Suprapubic skin (tissue), 4 donors: Measurements from ENCODE around the gene ABHD3. TPM values are rescaled to one million over a fixed set of nuclear protein-coding genes. Genes with fewer than 3 reads are reported as not detected.

ENCODE experiments used
- DNase-seq, 2 donors: peaks; one replicate each; pipeline ENCODE4 v3.0.0-alpha.2; 2019; ENCODE audit warnings: low spot score in 2 of 2
- H3K27ac ChIP-seq: fragments of 200-600 bp; sonication (generic); one replicate; pipeline ENCODE4 v1.5.1; 2019
- H3K27me3 ChIP-seq: fragments of 200-600 bp; sonication (generic); one replicate; pipeline ENCODE4 v1.5.1; 2019
- H3K36me3 ChIP-seq: fragments of 200-600 bp; sonication (generic); one replicate; pipeline ENCODE4 v1.5.1; 2019
- H3K4me1 ChIP-seq: fragments of 200-600 bp; sonication (generic); one replicate; pipeline ENCODE4 v1.5.1; 2019
- H3K4me3 ChIP-seq: fragments of 200-600 bp; sonication (generic); one replicate; pipeline ENCODE4 v1.5.1; 2019; ENCODE audit warnings: mild to moderate bottlenecking
- H3K9me3 ChIP-seq: fragments of 200-600 bp; sonication (generic); one replicate; pipeline ENCODE4 v1.5.1; 2019
- EP300 ChIP-seq: sonication (generic); formaldehyde crosslinking; IDR thresholded peaks from one replicate; pipeline ENCODE4 v1.6.1; 2017; ENCODE audit warnings: antibody characterized with exemption
- POLR2A ChIP-seq, 2 donors: fragments of 450-650 bp; IDR thresholded peaks; one replicate each; pipeline ENCODE4 v1.6.1; 2017; ENCODE audit warnings: antibody characterized with exemption in 2 of 2, mild to moderate bottlenecking in 2 of 2, moderate library complexity in 2 of 2
- POLR2AphosphoS5 ChIP-seq, 3 donors: sonication (generic); formaldehyde crosslinking; IDR thresholded peaks; one replicate each; pipeline ENCODE4 v1.6.1; 2017; ENCODE audit warnings: antibody characterized with exemption in 3 of 3
- WGBS: methylation state at CpG from one replicate; pipeline ENCODE4 v1.1.5; 2018; 5-methylcytosine and 5-hydroxymethylcytosine counted together
- total RNA-seq, 4 donors: library from RNA; depleted of rRNA; stranded (reverse); fragments of >200 nt; gene quantifications; one replicate each; pipeline ENCODE4 v1.1.0, GENCODE V29; 2016
- TF ChIP-seq, protein P1 (sequence below), 2 donors: fragments of 200-600 bp in 1 of 2; fragments of 450-650 bp in 1 of 2; sonication (generic) in 1 of 2; IDR thresholded peaks; one replicate each; pipeline ENCODE4 v1.5.1; 2016 to 2019; ENCODE audit warnings: antibody characterized with exemption in 2 of 2, mild to moderate bottlenecking in 1 of 2, moderate library complexity in 1 of 2

ABHD3 gene
- total RNA-seq, 4 donors from 2014 or later = 4.7 to 18.5 (median 6.8) TPM

DNA sequence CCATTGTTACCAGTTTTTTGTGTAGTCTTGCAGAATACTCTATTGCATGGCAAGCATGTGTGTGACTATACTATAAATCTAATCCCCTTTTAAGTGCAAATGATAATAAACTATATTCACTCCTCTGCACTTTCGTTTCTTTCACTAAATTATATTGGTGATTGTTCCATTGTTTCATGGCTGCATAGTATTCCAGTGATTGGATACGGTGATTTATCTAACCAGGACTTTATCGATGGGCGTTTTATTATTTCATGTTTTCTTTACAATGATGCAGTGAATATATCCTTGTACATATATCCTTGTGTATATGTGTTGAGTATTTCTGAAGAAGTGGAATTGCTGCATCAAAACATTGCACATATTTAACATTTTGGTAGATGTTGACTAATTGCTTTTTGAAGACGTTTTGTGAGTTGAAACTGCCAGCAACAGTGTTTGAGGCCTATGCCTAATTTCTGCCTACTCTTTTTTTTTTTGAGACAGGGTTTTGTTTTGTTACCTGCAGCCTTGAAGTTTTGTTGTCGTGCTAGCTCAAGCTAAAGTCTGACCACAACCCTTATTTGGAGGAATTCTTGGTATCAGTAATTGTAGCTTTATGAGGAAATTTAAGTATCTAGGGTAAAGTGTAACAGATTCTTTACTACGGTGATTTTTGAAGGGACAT is 38.7 kb upstream of the ABHD3 start:
- 79% methylated on average over 7 of the region's 7 CpGs for WGBS
- DNase-seq = no peak
- Histone ChIP-seq H3K27ac (no peak overlapping the region), H3K4me1 (peaks cover 38% of the 10 kb centered on the region), H3K36me3 (no peaks in the 10 kb centered on the region), H3K4me3 (no peak overlapping the region), H3K27me3 (no peaks in the 10 kb centered on the region), H3K9me3 (no peaks in the 10 kb centered on the region)
- no peak for TF ChIP-seq EP300
- TF ChIP-seq, protein P1, sequence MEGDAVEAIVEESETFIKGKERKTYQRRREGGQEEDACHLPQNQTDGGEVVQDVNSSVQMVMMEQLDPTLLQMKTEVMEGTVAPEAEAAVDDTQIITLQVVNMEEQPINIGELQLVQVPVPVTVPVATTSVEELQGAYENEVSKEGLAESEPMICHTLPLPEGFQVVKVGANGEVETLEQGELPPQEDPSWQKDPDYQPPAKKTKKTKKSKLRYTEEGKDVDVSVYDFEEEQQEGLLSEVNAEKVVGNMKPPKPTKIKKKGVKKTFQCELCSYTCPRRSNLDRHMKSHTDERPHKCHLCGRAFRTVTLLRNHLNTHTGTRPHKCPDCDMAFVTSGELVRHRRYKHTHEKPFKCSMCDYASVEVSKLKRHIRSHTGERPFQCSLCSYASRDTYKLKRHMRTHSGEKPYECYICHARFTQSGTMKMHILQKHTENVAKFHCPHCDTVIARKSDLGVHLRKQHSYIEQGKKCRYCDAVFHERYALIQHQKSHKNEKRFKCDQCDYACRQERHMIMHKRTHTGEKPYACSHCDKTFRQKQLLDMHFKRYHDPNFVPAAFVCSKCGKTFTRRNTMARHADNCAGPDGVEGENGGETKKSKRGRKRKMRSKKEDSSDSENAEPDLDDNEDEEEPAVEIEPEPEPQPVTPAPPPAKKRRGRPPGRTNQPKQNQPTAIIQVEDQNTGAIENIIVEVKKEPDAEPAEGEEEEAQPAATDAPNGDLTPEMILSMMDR (IDR thresholded peaks at IDR 0.05) = no peak
- no peak for TF ChIP-seq POLR2A (IDR thresholded peaks at IDR 0.05)
- TF ChIP-seq POLR2AphosphoS5 (IDR thresholded peaks at IDR 0.05) = no peak

DNA sequence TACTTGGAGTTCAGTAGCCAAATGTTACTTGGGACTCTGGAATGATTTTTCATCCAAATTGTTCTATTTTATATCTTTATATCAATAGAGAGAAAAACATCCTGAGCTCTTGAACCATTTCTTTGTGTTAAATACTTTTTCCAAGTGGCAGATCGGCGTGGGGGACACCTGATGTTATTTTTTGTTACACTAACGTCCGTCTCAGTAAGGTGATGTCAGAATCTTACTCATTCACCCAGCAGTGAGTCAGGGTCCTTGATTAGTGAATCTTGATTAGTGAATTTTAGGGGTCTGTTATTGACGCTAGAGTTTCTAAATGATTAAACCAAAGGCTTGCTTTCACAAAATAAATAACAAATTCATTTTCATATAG is 37.7 kb upstream of the ABHD3 start:
- peaks cover 29% of the 10 kb centered on the region for H3K4me1 ChIP-seq
- no peaks in the 10 kb centered on the region for H3K27me3 ChIP-seq
- no peak overlapping the region for H3K27ac ChIP-seq
- 60% methylated on average over 5 of the region's 5 CpGs for WGBS
- no peaks in the 10 kb centered on the region for H3K36me3 ChIP-seq
- TF ChIP-seq, protein P1 (IDR thresholded peaks at IDR 0.05) = no peak
- no peak for TF ChIP-seq EP300
- TF ChIP-seq POLR2AphosphoS5 (IDR thresholded peaks at IDR 0.05) = no peak
- TF ChIP-seq POLR2A (IDR thresholded peaks at IDR 0.05) = no peak
- no peaks in the 10 kb centered on the region for H3K9me3 ChIP-seq
- no peak for DNase-seq
- peak overlapping the region; percentile 96 for H3K4me3 ChIP-seq

DNA sequence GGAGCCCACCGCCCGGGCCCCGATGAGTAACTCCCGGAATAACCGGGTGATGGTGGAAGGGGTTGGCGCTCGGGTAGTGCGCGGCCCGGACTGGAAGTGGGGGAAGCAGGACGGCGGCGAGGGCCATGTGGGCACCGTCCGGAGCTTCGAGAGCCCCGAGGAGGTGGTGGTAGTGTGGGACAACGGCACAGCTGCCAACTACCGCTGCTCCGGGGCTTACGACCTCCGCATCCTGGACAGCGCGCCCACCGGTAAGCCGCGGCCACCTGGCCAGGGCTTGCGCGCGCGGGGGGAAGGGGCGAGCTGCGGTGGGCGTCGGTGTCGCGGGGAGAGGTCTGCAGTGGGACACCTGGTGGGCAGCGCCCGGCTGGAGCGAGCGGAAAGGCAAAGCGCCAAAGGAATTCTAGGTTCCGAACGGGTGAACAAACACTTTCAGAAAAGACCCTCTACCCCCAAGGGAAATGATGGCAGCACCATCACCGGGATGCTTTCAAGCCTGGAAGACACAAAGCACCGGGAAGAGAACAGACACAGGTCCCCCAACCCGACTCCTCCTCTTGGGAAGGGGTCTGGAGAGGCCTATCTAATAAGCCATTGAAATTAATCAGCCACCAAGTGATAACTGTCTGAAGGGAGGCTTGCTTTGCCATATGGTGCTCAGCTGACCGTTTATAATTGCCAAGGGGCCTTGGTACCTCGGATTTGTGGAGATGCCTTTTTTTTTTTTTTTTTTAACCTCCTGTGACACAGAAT is 37.2 kb upstream of the ABHD3 start:
- TF ChIP-seq POLR2A (IDR thresholded peaks at IDR 0.05) (no peak), EP300 (no peak), POLR2AphosphoS5 (IDR thresholded peaks at IDR 0.05) (no peak)
- TF ChIP-seq, protein P1 (IDR thresholded peaks at IDR 0.05) = no peak
- Histone ChIP-seq H3K27me3 (no peaks in the 10 kb centered on the region), H3K4me1 (peaks cover 24% of the 10 kb centered on the region), H3K9me3 (no peaks in the 10 kb centered on the region), H3K27ac (peak overlapping the region; percentile 93), H3K36me3 (no peaks in the 10 kb centered on the region), H3K4me3 (peak overlapping the region; percentile 96)
- under 1% methylated on average over 16 of the region's 49 CpGs for WGBS
- peak; percentile 69 to 84 for DNase-seq

DNA sequence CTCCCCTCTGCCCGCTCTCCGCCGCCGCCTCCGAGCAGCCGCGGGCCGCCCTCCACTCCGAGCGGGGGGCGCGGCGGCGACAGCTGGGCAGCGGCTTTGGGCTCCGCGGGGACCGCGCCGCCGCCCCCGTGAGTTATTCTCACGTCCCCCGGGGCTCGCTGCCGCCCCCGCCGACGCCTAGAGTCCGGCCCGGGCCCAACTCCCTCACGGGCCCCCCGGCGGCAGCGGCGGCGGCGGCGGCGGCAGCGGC is 36.7 kb upstream of the ABHD3 start:
- Histone ChIP-seq H3K36me3 (no peaks in the 10 kb centered on the region), H3K4me3 (peak overlapping the region; percentile 96), H3K9me3 (no peaks in the 10 kb centered on the region), H3K27ac (peak overlapping the region; percentile 93), H3K4me1 (peaks cover 24% of the 10 kb centered on the region), H3K27me3 (no peaks in the 10 kb centered on the region)
- 0% methylated on average over 7 of the region's 41 CpGs for WGBS
- no peak for TF ChIP-seq POLR2A (IDR thresholded peaks at IDR 0.05)
- TF ChIP-seq, protein P1 (IDR thresholded peaks at IDR 0.05) = no peak
- no peak for DNase-seq

DNA sequence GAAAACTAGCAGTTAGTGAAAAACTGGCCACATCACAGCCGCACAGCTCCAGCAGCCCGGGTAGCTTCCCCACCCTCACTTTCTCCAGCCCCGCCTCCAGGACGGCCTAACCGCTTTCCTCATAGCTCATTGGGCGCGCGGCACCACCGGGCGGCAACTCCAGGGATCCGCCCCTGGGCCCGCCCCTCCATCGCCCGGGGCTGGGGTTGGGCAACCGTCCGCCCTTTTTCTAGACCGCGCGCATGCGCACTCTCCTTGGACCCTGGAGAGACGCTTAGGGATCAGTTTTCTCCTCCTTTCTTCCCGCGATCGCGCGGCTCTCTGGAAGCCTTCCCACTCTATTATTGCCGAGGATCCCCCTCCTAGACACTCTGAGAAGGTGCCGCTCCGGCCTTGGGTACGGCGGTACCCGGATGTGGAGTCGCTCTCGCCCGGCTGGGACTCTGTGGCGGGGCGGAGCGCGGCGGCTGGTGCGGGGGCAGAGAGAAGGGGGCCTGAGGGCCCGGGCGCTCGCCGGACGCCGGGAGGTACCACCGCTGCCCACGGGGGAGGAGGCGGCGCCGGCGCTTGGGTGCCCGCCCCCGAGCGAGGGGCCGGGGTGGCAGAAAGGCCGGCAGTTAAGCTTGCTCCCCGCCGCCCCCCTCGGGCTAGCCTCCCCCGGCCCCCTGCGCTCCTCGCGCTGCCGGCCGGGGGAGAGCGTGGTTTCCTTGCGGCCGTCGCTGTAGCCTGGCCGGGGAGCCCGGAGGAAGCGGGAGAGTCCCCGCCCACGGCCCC is 36.2 kb upstream of the ABHD3 start, which contains the start of gene MIB1:
TSS of gene MIB1 (plus strand) at position 255 of the 774 bp plus-strand sequence. CDS start 792 bp downstream, outside the sequence.
- H3K9me3 ChIP-seq = no peaks in the 10 kb centered on the region
- H3K27me3 ChIP-seq = no peaks in the 10 kb centered on the region
- WGBS = 0% methylated on average over 17 of the region's 76 CpGs
- H3K27ac ChIP-seq = peak within 1 kb of the TSS; percentile 93
- DNase-seq = peak; percentile 98
- no peaks in the 10 kb centered on the region for H3K36me3 ChIP-seq
- peaks cover 24% of the 10 kb centered on the region for H3K4me1 ChIP-seq
- peak within 1 kb of the TSS; percentile 96 for H3K4me3 ChIP-seq
- TF ChIP-seq POLR2A (IDR thresholded peaks at IDR 0.05) = peak in 1 of 2 donors; percentile 64
- TF ChIP-seq EP300 = no peak
- TF ChIP-seq, protein P1 (IDR thresholded peaks at IDR 0.05) = no peak
- peak in 2 of 3 donors; percentile 53 to 79 for TF ChIP-seq POLR2AphosphoS5 (IDR thresholded peaks at IDR 0.05)
